IgD-negative memory B cell (primary cell): ENCODE results near the gene GRIN1. TPM values are rescaled to one million over a fixed set of nuclear protein-coding genes. Genes with fewer than 3 reads are reported as not detected.

Experiments used
- H3K27ac Mint-ChIP-seq, 3 donors: one replicate each; pipeline ENCODE4 v1.8.0; 2020 to 2022; ENCODE audit warnings: mild to moderate bottlenecking in 3 of 3, mixed read lengths in 3 of 3, moderate library complexity in 1 of 3
- H3K27me3 Mint-ChIP-seq: one replicate; pipeline ENCODE4 v1.8.0; 2021; ENCODE audit warnings: mixed read lengths
- H3K36me3 Mint-ChIP-seq: one replicate; pipeline ENCODE4 v1.8.0; 2020; ENCODE audit warnings: mild to moderate bottlenecking, mixed read lengths
- H3K4me1 Mint-ChIP-seq, 3 donors: one replicate each; pipeline ENCODE4 v1.8.0; 2020 to 2022; ENCODE audit warnings: mixed read lengths in 3 of 3, mild to moderate bottlenecking in 1 of 3
- H3K4me3 Mint-ChIP-seq, 4 donors: one replicate each; pipeline ENCODE4 v1.8.0; 2020 to 2022; ENCODE audit warnings: mild to moderate bottlenecking in 4 of 4, mixed read lengths in 4 of 4, moderate library complexity in 3 of 4
- H3K9me3 Mint-ChIP-seq, 3 donors: one replicate each; pipeline ENCODE4 v1.8.0; 2020 to 2021; ENCODE audit warnings: mixed read lengths in 3 of 3, mild to moderate bottlenecking in 1 of 3
- polyA plus RNA-seq: library from polyadenylated mRNA; unstranded; fragments of 300-500 nt; fragmentation: Illumina TruSeq; gene quantifications from one replicate; pipeline ENCODE4 v1.2.3, GENCODE V29; 2021

GRIN1 gene
- polyA plus RNA-seq, 1 donor from 2014 or later, result not detected

DNA sequence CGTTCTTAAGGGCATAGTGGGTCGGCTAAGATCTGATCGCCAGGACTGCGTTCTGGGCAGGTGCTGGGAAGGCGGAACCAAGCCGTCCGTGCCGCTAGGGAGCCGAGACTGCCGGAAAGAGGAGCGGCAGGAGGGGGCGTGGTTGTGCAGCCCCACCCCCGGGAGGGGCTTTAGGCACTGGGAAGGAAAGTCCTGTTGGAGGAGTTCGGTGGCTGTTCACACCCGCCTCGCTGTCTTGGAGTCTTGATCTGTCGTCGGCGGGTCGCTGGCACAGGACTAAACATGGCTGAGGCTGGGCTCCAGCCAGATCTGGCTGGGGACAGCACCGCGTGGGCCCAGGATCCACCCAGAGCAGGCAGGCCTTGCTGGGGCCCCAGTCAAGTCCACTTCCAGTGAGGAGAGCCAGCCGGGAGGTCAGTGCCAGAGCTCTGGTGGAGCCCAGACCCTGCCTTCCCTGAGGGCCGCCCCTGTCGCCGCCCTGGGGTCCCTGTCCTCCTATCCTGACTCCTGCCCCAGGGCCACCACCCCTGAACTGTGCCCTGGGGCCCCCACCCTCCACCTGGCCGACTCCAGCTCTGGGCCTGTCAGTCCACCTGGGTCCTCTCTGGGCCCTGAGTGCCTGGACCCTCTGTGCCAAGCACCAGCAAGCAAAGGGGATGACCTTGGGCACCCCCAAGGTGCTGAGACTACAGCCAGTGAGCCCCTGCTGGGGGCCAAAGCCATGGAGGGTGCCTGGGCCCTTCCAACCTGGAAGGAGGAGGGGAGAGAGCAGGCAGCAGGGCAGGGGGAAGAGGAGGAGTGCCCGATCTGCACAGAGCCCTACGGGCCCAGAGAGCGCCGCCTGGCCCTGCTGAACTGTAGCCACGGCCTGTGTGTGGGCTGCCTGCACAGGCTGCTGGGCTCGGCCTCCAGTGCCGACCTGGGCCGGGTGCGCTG is 78.6 kb downstream of the GRIN1 start:
- no peak overlapping the region for H3K27ac Mint-ChIP-seq
- H3K9me3 Mint-ChIP-seq, result no peaks in the 10 kb centered on the region
- H3K4me3 Mint-ChIP-seq, result peak overlapping the region in 1 of 4 donors; percentile 63
- no peaks in the 10 kb centered on the region for H3K36me3 Mint-ChIP-seq
- no peaks in the 10 kb centered on the region for H3K4me1 Mint-ChIP-seq
- peaks cover 1% of the 10 kb centered on the region for H3K27me3 Mint-ChIP-seq

GRCh38 chr9:137218212-137218753 is 79.3 kb downstream of the GRIN1 start:
- no peaks in the 10 kb centered on the region for H3K36me3 Mint-ChIP-seq
- no peak overlapping the region for H3K27ac Mint-ChIP-seq
- no peaks in the 10 kb centered on the region for H3K4me1 Mint-ChIP-seq
- no peaks in the 10 kb centered on the region for H3K9me3 Mint-ChIP-seq
- H3K4me3 Mint-ChIP-seq, result no peak overlapping the region
- H3K27me3 Mint-ChIP-seq, result peaks cover 1% of the 10 kb centered on the region

Other genes with a start within 250 kb of the GRIN1 start
- gene FBXW5, start 194.4 kb upstream of the GRIN1 start, polyA plus RNA-seq, result 108 TPM
- not detected for gene C8G, start 193.9 kb upstream of the GRIN1 start, polyA plus RNA-seq
- gene LCN12, start 186.9 kb upstream of the GRIN1 start, polyA plus RNA-seq, result not detected
- gene PTGDS, start 161.7 kb upstream of the GRIN1 start, polyA plus RNA-seq, result not detected
- gene LCNL1, start 156.2 kb upstream of the GRIN1 start, polyA plus RNA-seq, result not detected
- gene PAXX, start 146.7 kb upstream of the GRIN1 start, polyA plus RNA-seq, result 64.3 TPM
- gene CLIC3, start 142.6 kb upstream of the GRIN1 start, polyA plus RNA-seq, result 3.5 TPM
- gene ABCA2, start 110.9 kb upstream of the GRIN1 start, polyA plus RNA-seq, result 3.9 TPM
- 26.6 TPM for gene FUT7, start 107.1 kb upstream of the GRIN1 start, polyA plus RNA-seq
- 2.0 TPM for gene NPDC1, start 93.0 kb upstream of the GRIN1 start, polyA plus RNA-seq
- gene ENTPD2, start 85.1 kb upstream of the GRIN1 start, polyA plus RNA-seq, result not detected
- gene SAPCD2, start 68.6 kb upstream of the GRIN1 start, polyA plus RNA-seq, result 0.38 TPM
- gene UAP1L1, start 61.6 kb upstream of the GRIN1 start, polyA plus RNA-seq, result 3.0 TPM
- gene MAN1B1, start 52.2 kb upstream of the GRIN1 start, polyA plus RNA-seq, result 27.5 TPM
- 110 TPM for gene DPP7, start 24.4 kb upstream of the GRIN1 start, polyA plus RNA-seq
- not detected for gene LRRC26, start 30.9 kb downstream of the GRIN1 start, polyA plus RNA-seq
- gene TMEM210, start 32.9 kb downstream of the GRIN1 start, polyA plus RNA-seq, result not detected
- 6.2 TPM for gene ANAPC2, start 49.4 kb downstream of the GRIN1 start, polyA plus RNA-seq
- gene SSNA1, start 49.5 kb downstream of the GRIN1 start, polyA plus RNA-seq, result 139 TPM
- gene TPRN, start 61.6 kb downstream of the GRIN1 start, polyA plus RNA-seq, result 0.66 TPM
- 106 TPM for gene TMEM203, start 66.5 kb downstream of the GRIN1 start, polyA plus RNA-seq
- 7.6 TPM for gene NDOR1, start 66.5 kb downstream of the GRIN1 start, polyA plus RNA-seq
- not detected for gene RNF208, start 83.1 kb downstream of the GRIN1 start, polyA plus RNA-seq
- gene CYSRT1, start 86.0 kb downstream of the GRIN1 start, polyA plus RNA-seq, result not detected
- gene RNF224, start 88.3 kb downstream of the GRIN1 start, polyA plus RNA-seq, result not detected
- gene SLC34A3, start 91.7 kb downstream of the GRIN1 start, polyA plus RNA-seq, result not detected
- 88.4 TPM for gene TUBB4B, start 102.1 kb downstream of the GRIN1 start, polyA plus RNA-seq
- gene STPG3, start 112.1 kb downstream of the GRIN1 start, polyA plus RNA-seq, result not detected
- gene NELFB, start 116.2 kb downstream of the GRIN1 start, polyA plus RNA-seq, result 34.2 TPM
- 8.9 TPM for gene TOR4A, start 138.6 kb downstream of the GRIN1 start, polyA plus RNA-seq
- gene NRARP, start 163.1 kb downstream of the GRIN1 start, polyA plus RNA-seq, result not detected